Effector memory CD8-positive, alpha-beta T cell (primary cell): ENCODE measurements around the gene SFXN2.

Experiments
- ATAC-seq: fragments of 150-1000 bp; cut with Tn5 transposase; replicated peaks from 2 replicates; pipeline ENCODE4 v1.10.0; 2021; ENCODE audit warnings: mild to moderate bottlenecking, moderate library complexity
- DNase-seq, 3 experiments: peaks; one replicate each; pipeline ENCODE4 v3.0.0; 2021
- H3K27ac Mint-ChIP-seq, 2 donors: one replicate each; pipeline ENCODE4 v1.8.0; 2022; ENCODE audit warnings: mild to moderate bottlenecking in 2 of 2, mixed read lengths in 2 of 2, moderate library complexity in 2 of 2
- H3K27me3 Mint-ChIP-seq, 2 donors: one replicate each; pipeline ENCODE4 v1.8.0; 2022; ENCODE audit warnings: mixed read lengths in 2 of 2
- H3K36me3 Mint-ChIP-seq: one replicate; pipeline ENCODE4 v1.8.0; 2022; ENCODE audit warnings: mild to moderate bottlenecking, moderate library complexity, mixed read lengths; ENCODE audit not compliant: insufficient read depth
- H3K4me1 Mint-ChIP-seq, 2 donors: one replicate each; pipeline ENCODE4 v1.8.0; 2022; ENCODE audit warnings: low read depth in 2 of 2, mixed read lengths in 2 of 2
- H3K4me3 Mint-ChIP-seq, 2 donors: one replicate each; pipeline ENCODE4 v1.8.0; 2022; ENCODE audit warnings: mild to moderate bottlenecking in 2 of 2, mixed read lengths in 2 of 2, moderate library complexity in 2 of 2
- H3K9me3 Mint-ChIP-seq, 2 donors: one replicate each; pipeline ENCODE4 v1.8.0; 2022; ENCODE audit warnings: mixed read lengths in 2 of 2

The SFXN2 gene

DNA sequence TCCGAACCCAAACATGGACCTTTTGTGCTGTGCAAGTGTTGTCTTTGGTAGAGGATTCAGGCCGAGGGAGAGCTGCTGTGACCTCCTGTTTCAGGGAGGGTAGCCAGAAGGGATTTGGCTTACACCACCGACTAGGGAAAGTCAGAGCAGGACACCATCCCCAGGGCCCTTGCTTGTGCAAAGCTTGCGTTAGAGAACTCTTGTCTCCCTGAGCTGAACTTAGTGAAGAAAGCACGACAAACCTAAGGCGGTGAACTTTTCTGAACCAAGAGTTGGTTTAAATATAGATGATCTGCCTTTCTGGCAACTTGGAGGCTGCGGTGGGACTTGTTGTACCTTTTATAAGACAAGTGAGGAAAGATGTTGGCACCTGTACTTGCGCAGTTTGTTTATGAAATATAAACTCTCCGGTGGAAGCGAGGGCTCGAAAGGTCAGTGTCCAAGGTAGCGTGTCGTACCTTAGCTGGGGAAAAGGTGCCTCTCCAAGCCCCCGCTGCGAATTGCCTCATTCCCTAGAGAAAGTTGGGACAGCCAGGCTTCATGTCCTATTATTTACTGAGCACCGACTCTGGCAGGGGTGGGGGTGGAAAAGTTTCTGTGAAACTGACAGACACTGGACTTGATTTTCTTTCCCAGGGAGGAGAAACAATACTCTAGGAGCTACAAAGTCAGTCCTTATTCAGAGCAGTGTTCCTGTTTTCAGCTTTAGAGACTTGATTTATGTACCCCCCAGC lies 60.9 kb downstream of the SFXN2 start:
- H3K4me3 Mint-ChIP-seq = no peak overlapping the region
- peaks cover 17% of the 10 kb centered on the region for H3K36me3 Mint-ChIP-seq
- peaks cover 38 to 46% of the 10 kb centered on the region in 2 donors for H3K4me1 Mint-ChIP-seq
- peak overlapping the region in 1 of 2 donors; percentile 57 for H3K27ac Mint-ChIP-seq
- DNase-seq = no peak
- ATAC-seq = no peak
- H3K27me3 Mint-ChIP-seq = no peaks in the 10 kb centered on the region
- no peaks in the 10 kb centered on the region for H3K9me3 Mint-ChIP-seq

DNA sequence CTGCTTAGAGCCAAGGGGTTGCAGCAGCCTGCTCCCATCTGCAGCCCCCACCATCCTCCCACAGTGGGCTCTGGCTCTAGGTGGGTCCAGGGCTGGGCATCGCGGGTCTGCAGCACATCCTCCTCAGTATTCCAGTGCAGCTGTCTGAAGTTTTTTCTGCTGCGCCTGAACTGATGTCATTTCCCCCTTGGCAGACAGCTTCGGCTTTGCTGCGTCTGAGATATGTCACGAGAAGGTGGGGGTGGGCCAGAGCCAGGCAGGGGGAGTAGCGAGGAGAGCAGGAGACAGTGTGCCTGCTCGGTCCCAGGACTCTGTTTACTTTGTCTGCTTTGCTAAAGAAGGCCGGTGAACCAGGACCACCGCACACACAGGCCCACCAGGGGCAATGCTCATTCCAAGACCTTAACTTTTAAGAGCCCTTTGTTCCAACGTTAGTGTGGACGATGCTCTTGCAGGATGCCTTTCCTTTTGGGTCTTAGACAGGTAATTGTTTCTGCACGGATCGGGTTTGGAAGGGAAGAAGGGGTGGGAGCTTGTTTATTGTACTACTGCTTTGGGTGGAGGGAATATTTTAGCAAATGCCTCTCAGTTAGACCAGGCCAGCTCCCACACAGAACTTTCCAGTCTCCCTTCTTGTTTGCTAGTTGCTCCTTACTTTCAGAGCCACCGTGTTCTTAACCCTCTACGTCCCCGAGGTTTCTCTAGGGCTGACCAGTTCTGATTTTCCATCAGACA lies 61.7 kb downstream of the SFXN2 start:
- Mint-ChIP-seq H3K4me3 (no peak overlapping the region), H3K27ac (peak overlapping the region in 1 of 2 donors; percentile 38), H3K4me1 (peaks cover 42 to 46% of the 10 kb centered on the region in 2 donors), H3K27me3 (no peaks in the 10 kb centered on the region), H3K36me3 (peaks cover 21% of the 10 kb centered on the region), H3K9me3 (no peaks in the 10 kb centered on the region)
- no peak for DNase-seq
- no peak for ATAC-seq

DNA sequence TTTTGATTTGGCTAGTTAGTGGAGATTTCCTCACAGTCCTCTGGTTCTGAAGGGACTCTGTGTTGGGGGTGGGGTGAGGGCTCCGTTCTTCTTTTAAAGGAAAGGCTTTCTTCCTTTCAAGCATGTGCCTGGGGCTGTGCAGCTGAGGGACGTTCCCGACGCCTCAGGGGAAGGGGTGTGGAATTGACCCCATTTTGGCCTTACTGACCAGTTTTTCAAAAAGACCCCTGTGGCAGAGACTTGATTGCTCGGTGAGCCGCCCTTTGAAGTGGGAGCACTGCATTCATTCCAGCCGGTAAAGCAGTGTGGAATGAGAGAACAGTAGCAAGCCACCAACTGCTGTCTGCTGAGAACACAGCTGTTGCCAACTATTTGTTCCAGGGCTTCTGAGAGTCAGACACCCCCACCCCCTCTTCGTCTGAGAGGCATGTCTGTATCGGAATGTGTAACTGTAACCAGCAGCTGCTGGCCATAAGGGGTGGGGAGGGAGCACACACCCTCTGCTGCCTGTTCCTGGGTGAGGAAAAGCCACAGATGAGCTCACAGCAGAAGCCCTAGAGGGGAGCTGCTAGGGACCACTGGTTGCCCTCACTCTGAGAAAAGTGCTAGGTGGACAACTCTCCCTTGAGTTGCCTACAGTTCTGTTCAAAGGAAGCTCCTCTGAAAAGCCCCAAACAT lies 62.5 kb downstream of the SFXN2 start:
- Mint-ChIP-seq H3K27me3 (no peaks in the 10 kb centered on the region), H3K4me1 (peaks cover 47 to 50% of the 10 kb centered on the region in 2 donors), H3K4me3 (no peak overlapping the region), H3K27ac (no peak overlapping the region), H3K9me3 (no peaks in the 10 kb centered on the region), H3K36me3 (peaks cover 18% of the 10 kb centered on the region)
- DNase-seq (no peak), ATAC-seq (no peak)

DNA sequence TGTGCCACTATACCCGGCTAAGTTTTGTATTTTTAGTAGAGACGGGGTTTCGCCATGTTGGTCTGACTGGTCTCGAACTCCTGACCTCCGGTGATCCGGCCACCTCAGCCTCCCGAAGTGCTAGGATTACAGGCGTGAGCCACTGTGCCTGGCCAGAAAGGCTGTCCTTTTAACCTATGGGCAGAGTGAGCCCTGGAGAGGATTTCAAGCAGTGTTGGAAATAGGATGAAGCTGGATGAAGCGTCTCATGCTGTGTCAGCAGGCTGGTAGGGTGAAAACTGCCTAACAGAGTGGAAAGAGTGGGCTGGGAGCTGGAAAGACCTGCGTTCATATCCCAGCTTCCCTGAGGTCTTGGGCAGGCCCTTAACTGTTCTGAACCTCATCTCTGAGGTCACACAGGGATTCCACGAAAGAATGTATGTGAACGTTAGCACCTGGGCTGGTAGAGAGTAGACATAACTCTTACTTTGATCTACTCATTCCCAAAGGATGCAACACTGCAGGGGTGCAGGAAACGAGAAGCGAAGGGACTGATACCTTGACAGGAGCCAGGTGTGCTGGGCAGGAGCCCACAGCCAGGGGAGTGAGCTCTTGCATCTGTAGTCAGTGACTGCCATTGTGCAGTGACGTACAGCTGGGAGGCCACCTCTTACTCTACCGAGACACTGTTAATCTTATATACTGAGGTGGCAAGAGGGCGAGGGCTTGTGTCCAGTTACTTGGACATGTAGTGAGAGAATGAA lies 63.4 kb downstream of the SFXN2 start:
- Mint-ChIP-seq H3K27ac (peak overlapping the region; percentile 18 to 85), H3K36me3 (peaks cover 17% of the 10 kb centered on the region), H3K27me3 (no peaks in the 10 kb centered on the region), H3K4me3 (no peak overlapping the region), H3K9me3 (no peaks in the 10 kb centered on the region), H3K4me1 (peaks cover 49 to 53% of the 10 kb centered on the region in 2 donors)
- DNase-seq (no peak), ATAC-seq (no peak)

DNA sequence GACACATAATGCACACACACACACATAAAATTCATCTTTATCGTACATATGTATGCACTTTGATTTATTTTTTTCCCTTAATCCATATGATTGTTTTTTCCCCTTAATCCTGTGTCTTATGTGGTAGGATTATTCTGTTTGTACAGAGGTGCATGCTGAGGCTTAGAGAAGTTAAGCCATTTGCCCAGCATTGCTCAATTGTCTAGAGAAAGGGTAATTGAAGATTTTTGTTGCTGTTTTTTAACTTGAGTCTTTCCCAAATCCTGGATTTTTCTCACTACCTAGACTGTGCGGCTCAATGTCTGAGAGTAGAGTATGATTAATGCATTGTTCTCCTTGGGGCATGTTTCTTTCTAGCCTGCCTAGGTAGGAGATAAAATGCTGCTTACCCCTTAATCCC lies 64.3 kb downstream of the SFXN2 start:
- peaks cover 52 to 54% of the 10 kb centered on the region in 2 donors for H3K4me1 Mint-ChIP-seq
- H3K9me3 Mint-ChIP-seq = no peaks in the 10 kb centered on the region
- DNase-seq (no peak), ATAC-seq (no peak)
- no peak overlapping the region for H3K27ac Mint-ChIP-seq
- no peaks in the 10 kb centered on the region for H3K27me3 Mint-ChIP-seq
- no peak overlapping the region for H3K4me3 Mint-ChIP-seq
- H3K36me3 Mint-ChIP-seq = peaks cover 17% of the 10 kb centered on the region

DNA sequence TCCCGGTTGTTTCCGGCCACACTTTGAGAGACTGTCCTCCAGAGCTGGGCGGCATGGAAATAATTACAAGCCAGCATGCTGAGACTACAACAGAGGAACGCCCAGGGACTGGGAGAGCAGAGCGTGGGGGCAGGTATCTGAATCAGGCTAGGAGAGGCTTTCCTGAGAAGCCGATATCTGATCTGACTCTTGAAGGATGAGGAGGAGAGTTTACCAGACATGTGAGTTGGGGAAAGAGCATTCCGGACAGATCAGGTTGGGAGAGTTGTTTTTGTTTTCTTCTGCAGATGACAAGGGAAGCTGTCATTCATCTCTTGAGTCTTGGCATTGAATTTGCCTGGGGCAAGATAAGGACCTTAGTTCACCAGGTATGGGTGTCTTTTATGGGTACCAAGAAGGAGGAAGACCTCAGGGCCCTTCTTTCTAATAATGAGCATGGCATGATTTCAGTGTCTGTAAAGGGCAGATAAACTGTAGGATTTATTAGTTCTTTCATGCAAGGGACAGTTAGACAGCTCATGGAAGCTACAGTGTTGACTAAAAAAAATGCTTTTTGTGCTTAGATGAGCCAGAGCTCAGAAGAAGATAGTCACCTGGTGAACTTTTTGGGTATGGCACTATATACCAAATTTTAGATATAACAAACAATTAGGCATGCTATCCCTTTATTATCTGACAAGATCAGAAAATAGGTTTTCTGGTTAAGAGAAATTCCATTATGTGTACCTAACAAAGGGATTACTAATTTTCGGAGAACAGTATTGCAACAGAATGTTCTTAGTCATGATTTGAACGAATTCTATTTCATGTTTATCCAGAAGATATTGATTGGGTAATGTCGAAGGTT lies 65.5 kb downstream of the SFXN2 start:
- Mint-ChIP-seq H3K4me1 (peaks cover 44 to 53% of the 10 kb centered on the region in 2 donors), H3K4me3 (no peak overlapping the region), H3K36me3 (peaks cover 7% of the 10 kb centered on the region), H3K9me3 (no peaks in the 10 kb centered on the region), H3K27me3 (no peaks in the 10 kb centered on the region), H3K27ac (peak overlapping the region; percentile 17 to 30)
- ATAC-seq (no peak), DNase-seq (no peak)

DNA sequence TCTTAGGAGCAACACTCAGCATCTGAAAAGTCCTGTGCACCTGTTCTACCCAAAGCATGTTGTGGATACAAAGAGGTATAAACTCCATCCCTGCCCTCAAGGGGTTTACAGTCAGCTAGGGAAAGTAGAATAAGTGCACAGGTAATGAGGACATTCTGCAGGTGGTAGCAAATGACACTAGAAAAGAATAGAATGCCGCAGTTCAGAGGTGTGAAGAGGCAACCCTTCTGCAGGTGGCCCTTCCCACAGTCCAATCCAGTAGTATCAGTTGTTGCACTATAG lies 66.0 kb downstream of the SFXN2 start:
- H3K36me3 Mint-ChIP-seq = peaks cover 6% of the 10 kb centered on the region
- H3K27ac Mint-ChIP-seq = no peak overlapping the region
- no peak overlapping the region for H3K4me3 Mint-ChIP-seq
- no peaks in the 10 kb centered on the region for H3K27me3 Mint-ChIP-seq
- peaks cover 46 to 52% of the 10 kb centered on the region in 2 donors for H3K4me1 Mint-ChIP-seq
- no peak for DNase-seq
- no peak for ATAC-seq
- H3K9me3 Mint-ChIP-seq = no peaks in the 10 kb centered on the region

DNA sequence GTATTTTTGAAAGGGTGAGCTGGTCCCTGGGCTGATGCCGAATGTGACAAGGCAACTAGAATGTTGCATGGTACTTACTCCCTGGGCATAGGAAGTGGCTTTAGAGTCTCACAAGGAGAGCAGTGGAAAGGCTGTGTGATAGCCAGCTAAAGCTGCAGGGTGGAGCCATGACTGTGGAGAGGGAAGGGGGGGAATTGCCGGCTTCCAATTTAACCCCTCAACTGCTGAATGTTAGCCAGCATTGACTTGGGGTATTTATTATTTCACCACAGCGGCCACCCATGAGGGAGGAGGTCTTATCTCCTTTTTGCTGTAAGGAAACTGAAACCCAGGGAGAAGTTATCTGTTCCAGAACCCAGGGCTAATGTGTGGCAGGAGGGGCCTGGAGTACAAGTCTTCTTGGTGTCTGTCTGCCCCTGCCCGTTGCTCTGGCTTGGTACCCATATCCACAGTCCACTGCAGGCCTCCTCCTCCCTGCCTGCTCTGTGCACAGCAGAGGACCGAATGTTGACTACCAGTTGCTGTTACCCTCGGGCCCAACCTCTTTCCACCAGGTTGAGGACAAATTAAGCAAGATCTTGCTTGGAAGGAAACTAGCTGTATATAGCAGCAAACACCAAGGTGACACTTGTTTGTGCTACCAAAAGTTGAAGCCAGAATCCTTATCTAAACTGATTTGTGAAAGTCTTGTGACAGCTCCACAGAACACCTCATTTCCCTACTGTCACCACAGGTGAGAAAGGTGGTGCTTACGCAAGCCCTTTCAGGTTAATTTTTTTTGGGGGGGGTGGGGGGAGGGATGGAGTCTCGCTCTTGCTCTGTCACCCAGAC lies 66.9 kb downstream of the SFXN2 start:
- H3K27me3 Mint-ChIP-seq = no peaks in the 10 kb centered on the region
- peaks cover 6% of the 10 kb centered on the region for H3K36me3 Mint-ChIP-seq
- H3K4me1 Mint-ChIP-seq = peaks cover 53 to 59% of the 10 kb centered on the region in 2 donors
- ATAC-seq (no peak), DNase-seq (no peak)
- peak overlapping the region in 1 of 2 donors; percentile 44 for H3K27ac Mint-ChIP-seq
- peak overlapping the region in 1 of 2 donors; percentile 14 for H3K4me3 Mint-ChIP-seq
- H3K9me3 Mint-ChIP-seq = no peaks in the 10 kb centered on the region

DNA sequence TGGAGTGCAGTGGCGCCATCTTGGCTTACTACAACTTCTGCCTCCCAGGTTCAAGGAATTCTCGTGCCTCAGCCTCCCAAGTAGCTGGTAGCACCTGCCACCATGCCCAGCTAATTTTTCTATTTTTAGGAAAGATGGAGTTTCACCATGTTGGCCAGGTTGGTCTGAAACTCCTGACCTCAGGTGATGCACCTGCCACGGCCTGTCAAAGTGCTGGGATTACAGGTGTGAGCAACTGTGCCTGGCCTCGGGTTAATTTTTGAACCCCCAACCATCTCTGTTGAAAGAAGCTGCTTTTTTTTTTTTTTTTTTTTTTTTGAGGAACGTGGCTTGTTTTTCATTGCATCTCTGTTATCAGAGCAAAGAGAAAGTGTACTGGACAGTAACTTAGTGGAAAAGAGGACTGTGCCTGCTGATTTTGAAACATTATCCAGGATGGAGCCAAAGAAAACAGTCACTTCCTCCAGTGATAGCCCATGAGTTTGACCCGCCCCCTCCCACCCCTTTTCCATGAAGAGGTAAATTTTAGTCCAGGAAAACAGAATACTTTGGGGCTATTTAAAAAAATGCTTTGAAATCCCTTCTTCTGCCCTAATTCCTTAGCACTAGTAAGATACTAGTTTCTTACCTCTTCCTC lies 67.6 kb downstream of the SFXN2 start:
- H3K9me3 Mint-ChIP-seq = no peaks in the 10 kb centered on the region
- H3K36me3 Mint-ChIP-seq = peaks cover 6% of the 10 kb centered on the region
- H3K27ac Mint-ChIP-seq = peak overlapping the region; percentile 70 to 88
- ATAC-seq = no peak
- no peak for DNase-seq
- H3K4me3 Mint-ChIP-seq = peak overlapping the region in 1 of 2 donors; percentile 42
- peaks cover 54 to 66% of the 10 kb centered on the region in 2 donors for H3K4me1 Mint-ChIP-seq
- H3K27me3 Mint-ChIP-seq = no peaks in the 10 kb centered on the region

DNA sequence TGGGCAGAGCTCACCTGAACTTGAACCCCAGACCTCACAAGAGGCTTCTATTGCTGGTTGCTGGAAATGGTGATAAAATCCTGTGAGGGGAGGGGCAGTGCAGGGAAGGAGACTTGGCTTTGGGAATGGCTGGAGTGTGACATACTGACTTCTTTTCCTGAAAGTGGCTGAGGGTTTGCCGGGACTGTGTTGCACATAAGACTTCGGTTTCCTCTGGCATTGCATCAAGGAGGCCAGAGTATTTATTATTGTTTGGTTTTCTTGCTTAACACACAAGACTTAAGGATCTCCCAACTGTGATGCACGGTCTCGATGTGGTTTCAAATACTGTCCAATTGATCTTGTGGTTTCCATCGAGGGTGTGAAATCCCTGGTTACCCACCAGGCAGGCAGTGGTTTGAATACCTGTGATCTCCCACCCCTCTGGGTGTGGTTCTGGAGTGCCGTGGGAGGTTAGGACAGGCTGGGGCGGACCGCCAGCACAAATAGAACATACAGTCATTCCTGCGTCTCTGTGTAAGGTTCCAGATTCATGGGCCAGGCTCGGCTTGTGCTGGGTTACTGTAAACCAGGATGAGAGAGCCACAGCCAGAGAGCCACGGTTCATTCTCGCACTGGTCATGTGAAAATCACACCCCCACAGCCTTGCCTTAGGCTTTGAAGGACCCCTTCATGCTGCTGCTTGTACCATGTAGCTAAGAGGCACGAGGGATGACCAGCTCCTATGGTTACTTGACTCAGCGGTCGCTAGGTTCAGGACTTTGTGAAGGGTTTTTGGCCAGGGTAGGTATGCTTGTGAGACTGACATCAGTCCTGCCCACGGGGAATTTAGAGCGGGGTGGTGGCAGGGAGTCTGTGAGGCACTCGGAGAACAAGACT lies 68.5 kb downstream of the SFXN2 start:
- peak overlapping the region in 1 of 2 donors; percentile 42 for H3K4me3 Mint-ChIP-seq
- H3K9me3 Mint-ChIP-seq = no peaks in the 10 kb centered on the region
- no peaks in the 10 kb centered on the region for H3K27me3 Mint-ChIP-seq
- peaks cover 57 to 69% of the 10 kb centered on the region in 2 donors for H3K4me1 Mint-ChIP-seq
- H3K27ac Mint-ChIP-seq = peak overlapping the region; percentile 70 to 88
- peaks cover 12% of the 10 kb centered on the region for H3K36me3 Mint-ChIP-seq
- DNase-seq (no peak), ATAC-seq (no peak)

DNA sequence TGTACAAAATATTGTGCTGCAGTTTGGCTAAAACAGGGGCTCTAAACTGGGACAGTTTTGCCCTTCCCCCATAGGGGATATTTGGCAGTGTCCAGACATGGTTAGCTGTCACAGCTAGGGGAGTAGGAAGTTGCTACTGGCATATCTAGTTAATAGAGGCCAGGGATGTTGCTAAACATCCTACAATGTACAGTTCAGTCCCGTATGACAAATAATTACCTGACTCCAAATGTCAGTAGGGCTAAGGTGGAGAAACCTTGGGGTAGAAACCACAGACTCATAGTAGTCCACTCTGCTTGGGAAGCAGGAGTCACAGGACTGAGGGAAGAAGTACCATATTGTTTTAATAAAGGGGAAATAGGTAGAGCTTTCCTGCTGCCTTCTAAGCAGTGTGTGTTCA lies 69.1 kb downstream of the SFXN2 start:
- Mint-ChIP-seq H3K4me1 (peaks cover 52 to 67% of the 10 kb centered on the region in 2 donors), H3K27ac (peak overlapping the region; percentile 70 to 88), H3K9me3 (no peaks in the 10 kb centered on the region), H3K27me3 (no peaks in the 10 kb centered on the region), H3K36me3 (peaks cover 12% of the 10 kb centered on the region), H3K4me3 (no peak overlapping the region)
- DNase-seq (no peak), ATAC-seq (no peak)
